Endothelial cell of umbilical vein (primary cell): ENCODE data around the gene STRN. TPM values are rescaled to one million over a fixed set of nuclear protein-coding genes. Genes with fewer than 3 reads are reported as not detected.

Experiments
- BruUV-seq: library from RNA; stranded (reverse); fragments of 400-500 nt; replicated peaks from 2 replicates; lab custom pipeline; 2021; lab: Mats Ljungman, UMichigan
- CTCF ChIA-PET: fragments of 300-600, 350-600 bp; sonication (Branson Sonifier 250); formaldehyde crosslinking; loops from one replicate; lab custom pipeline; 2021; ENCODE audit warnings: antibody characterized with exemption, inconsistent platforms; lab: Charles Lee
- POLR2A ChIA-PET: fragments of 300-600, 350-600 bp; sonication (Branson Sonifier 250); formaldehyde crosslinking; loops from one replicate; lab custom pipeline; 2021; ENCODE audit warnings: antibody characterized with exemption, inconsistent platforms; lab: Charles Lee
- DNase-seq: peaks from one replicate; pipeline ENCODE4 v3.0.0-alpha.2; 2011; ENCODE audit warnings: low read depth, low spot score
- FAIRE-seq: peaks from 2 replicates; lab custom pipeline; 2011; peaks lifted over from hg19 to GRCh38; lab: Jason Lieb, UNC
- H2AFZ ChIP-seq: 2 replicates; pipeline ENCODE4 v1.6.0; 2012; ENCODE audit warnings: low read depth, low read length, control low read depth, inconsistent platforms
- H3K27ac ChIP-seq: 2 replicates; pipeline ENCODE4 v1.5.1; 2011; ENCODE audit warnings: low read depth, mild to moderate bottlenecking, control low read depth, low read length, moderate library complexity; ENCODE audit not compliant: insufficient read depth
- H3K27me3 ChIP-seq, 2 experiments: 2 replicates each; pipeline versions ENCODE4 v1.6.0 to v1.6.1; 2011; ENCODE audit warnings: low read length in 2 of 2, mixed read lengths in 1 of 2; ENCODE audit not compliant: control insufficient read depth in 2 of 2, insufficient read depth in 2 of 2
- H3K36me3 ChIP-seq, 2 experiments: 2 replicates in 1 of 2; 3 replicates in 1 of 2; pipeline ENCODE4 v1.5.1; 2011; ENCODE audit warnings: low read length in 2 of 2, mild to moderate bottlenecking in 1 of 2, moderate library complexity in 1 of 2; ENCODE audit not compliant: control insufficient read depth in 2 of 2, insufficient read depth in 2 of 2; ENCODE audit errors: extremely low read depth in 1 of 2
- H3K4me1 ChIP-seq: 3 replicates; pipeline ENCODE4 v1.5.1; 2011; ENCODE audit warnings: mild to moderate bottlenecking, low read length; ENCODE audit not compliant: control insufficient read depth, insufficient read depth; ENCODE audit errors: extremely low read depth
- H3K4me2 ChIP-seq: 2 replicates; pipeline ENCODE4 v1.6.1; 2011; ENCODE audit warnings: low read length, control low read depth, mixed read lengths; ENCODE audit not compliant: insufficient read depth
- H3K4me3 ChIP-seq, 3 experiments: fragments of 200-600 bp in 1 of 3; sonication (generic), shearing (Covaris generic) in 1 of 3; replicated peaks in 1 of 3; 2 replicates each; pipeline ENCODE4 v1.5.1; 2011 to 2016; ENCODE audit warnings: control low read depth in 3 of 3, low read length in 3 of 3, mild to moderate bottlenecking in 2 of 3, inconsistent platforms in 1 of 3, low read depth in 1 of 3, moderate library complexity in 1 of 3; ENCODE audit not compliant: insufficient read depth in 1 of 3
- H3K79me2 ChIP-seq: 2 replicates; pipeline ENCODE4 v1.6.0; 2012; ENCODE audit warnings: low read length, inconsistent platforms; ENCODE audit not compliant: control insufficient read depth, insufficient read depth
- H3K9ac ChIP-seq: replicated peaks from 2 replicates; pipeline ENCODE3; 2011; ENCODE audit warnings: low read length, control low read depth; ENCODE audit not compliant: insufficient read depth; ENCODE audit errors: extremely low read depth
- H3K9me1 ChIP-seq: replicated peaks from 3 replicates; pipeline ENCODE4 v1.6.0; 2011; ENCODE audit warnings: mild to moderate bottlenecking, low read length; ENCODE audit not compliant: control insufficient read depth, insufficient read depth; ENCODE audit errors: extremely low read depth
- H3K9me3 ChIP-seq: replicated peaks from 2 replicates; pipeline ENCODE4 v1.5.1; 2012; ENCODE audit warnings: low read length, inconsistent platforms; ENCODE audit not compliant: control insufficient read depth, insufficient read depth
- H4K20me1 ChIP-seq: replicated peaks from 2 replicates; pipeline ENCODE3; 2011; ENCODE audit warnings: mild to moderate bottlenecking, low read length; ENCODE audit not compliant: control insufficient read depth, insufficient read depth; ENCODE audit errors: extremely low read depth
- CTCF ChIP-seq, 2 donors: IDR thresholded peaks; 1 replicate in 1 of 2; 2 replicates in 1 of 2; pipeline ENCODE4 v1.5.1; 2011; ENCODE audit warnings: low read length in 2 of 2, mild to moderate bottlenecking in 2 of 2, moderate library complexity in 2 of 2, control low read depth in 1 of 2, inconsistent platforms in 1 of 2, low read depth in 1 of 2; ENCODE audit not compliant: insufficient read depth in 1 of 2; ENCODE audit errors: extremely low read depth in 1 of 2
- EZH2 ChIP-seq: IDR thresholded peaks from 2 replicates; pipeline ENCODE4 v1.6.1; 2012; ENCODE audit warnings: borderline replicate concordance, low read depth, mild to moderate bottlenecking, moderate library complexity, low read length, inconsistent platforms; ENCODE audit not compliant: severe bottlenecking
- FOS ChIP-seq: IDR thresholded peaks from 2 replicates; pipeline ENCODE4 v1.6.1; 2011; ENCODE audit warnings: mild to moderate bottlenecking, low read length, moderate library complexity, borderline replicate concordance; ENCODE audit not compliant: insufficient read depth
- GATA2 ChIP-seq: IDR thresholded peaks from 2 replicates; pipeline ENCODE4 v1.7.0; 2011; ENCODE audit warnings: low read depth, mild to moderate bottlenecking, moderate library complexity, mixed read lengths, low read length; ENCODE audit not compliant: insufficient read length, insufficient read depth
- JUN ChIP-seq: IDR thresholded peaks from 2 replicates; pipeline ENCODE4 v1.6.1; 2011; ENCODE audit warnings: borderline replicate concordance, low read depth; ENCODE audit not compliant: insufficient read length, insufficient read depth
- MAX ChIP-seq: IDR thresholded peaks from 2 replicates; pipeline ENCODE4 v1.6.1; 2011; ENCODE audit not compliant: insufficient read depth, insufficient read length
- MYC ChIP-seq: IDR thresholded peaks from one replicate; pipeline ENCODE4 v1.6.1; 2011; ENCODE audit warnings: mild to moderate bottlenecking, low read depth, low read length
- POLR2A ChIP-seq: IDR thresholded peaks from 2 replicates; pipeline ENCODE4 v1.6.1; 2012; ENCODE audit warnings: low read depth, mild to moderate bottlenecking, control low read depth, low read length
- POLR2AphosphoS5 ChIP-seq: IDR thresholded peaks from 2 replicates; pipeline ENCODE4 v1.6.1; 2012; ENCODE audit warnings: low read depth, mild to moderate bottlenecking, control low read depth, low read length, moderate library complexity; ENCODE audit not compliant: insufficient read depth
- dilution Hi-C: fragments of 300-500 bp; cut with MboI; formaldehyde crosslinking; loops from one replicate; pipeline ENCODE4 v1.15.0; 2019; ENCODE audit warnings: low sequenced_read_pairs; ENCODE audit not compliant: extremely low pct_ligation_motif_present
- intact Hi-C: fragments of 100-400 bp; cut with micrococcal nuclease; formaldehyde crosslinking; loops from one replicate; pipeline ENCODE4 v1.10.0; 2022
- polyA plus RNA-seq, 4 experiments: library from polyadenylated mRNA; depleted of rRNA in 3 of 4; stranded (reverse) in 3 of 4; unstranded in 1 of 4; fragments of >200 nt; gene quantifications; 2 replicates each; pipeline versions ENCODE4 v1.2.1 to v1.2.3, GENCODE V29; 2011 to 2012; ENCODE audit warnings: missing spikeins in 1 of 4
- total RNA-seq: library from RNA; stranded (reverse); gene quantifications from 2 replicates; pipeline ENCODE4 v1.2.3, GENCODE V29; 2021

Gene STRN
- total and polyA plus RNA-seq, 2 donors (not counting 3 experiments of a cell fraction or from before 2014, with no cell fraction given): 6.7 to 33.4 TPM

DNA sequence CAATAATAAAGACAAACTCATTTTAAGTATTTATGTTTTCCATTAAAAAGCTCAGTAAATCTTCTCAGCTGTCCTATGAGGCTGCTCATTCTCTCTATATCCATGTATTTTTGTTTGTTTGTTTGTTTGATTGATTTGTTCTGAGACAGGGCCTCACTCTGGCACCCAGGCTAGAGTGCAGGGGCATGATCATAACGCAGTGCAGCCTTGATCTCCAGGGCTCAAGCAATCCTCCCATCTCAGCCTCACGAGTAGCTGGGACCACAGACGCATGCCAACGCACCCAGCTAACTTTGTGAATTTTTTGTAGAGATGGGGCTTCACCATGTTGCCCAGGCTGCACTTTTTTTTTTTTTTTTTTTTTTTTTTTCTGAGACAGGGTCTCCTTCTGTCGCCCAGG lies 5.6 kb downstream of the STRN start:
- no peak overlapping the region for H3K9ac ChIP-seq
- CTCF ChIA-PET: no interaction called here
- no peaks in the 10 kb centered on the region for H3K36me3 ChIP-seq
- H3K27me3 ChIP-seq: no peaks in the 10 kb centered on the region
- no peaks in the 10 kb centered on the region for H3K9me1 ChIP-seq
- no peaks in the 10 kb centered on the region for H3K9me3 ChIP-seq
- no peak overlapping the region for H2AFZ ChIP-seq
- FAIRE-seq (no peak), DNase-seq (no peak)
- no TSS peak for BruUV-seq
- H3K4me1 ChIP-seq: peaks cover 9% of the 10 kb centered on the region
- POLR2A ChIA-PET: no interaction called here
- H3K27ac ChIP-seq: no peak overlapping the region
- H4K20me1 ChIP-seq: no peaks in the 10 kb centered on the region
- no peak for TF ChIP-seq JUN
- intact Hi-C loops: no loop called here
- H3K4me3 ChIP-seq: no peak overlapping the region
- peaks cover 67% of the 10 kb centered on the region for H3K79me2 ChIP-seq
- dilution Hi-C loops: no loop called here
- no peak overlapping the region for H3K4me2 ChIP-seq

GRCh38 chr2:36960005-36960675 lies 6.2 kb downstream of the STRN start:
- no peak overlapping the region for H3K9ac ChIP-seq
- ChIA-PET CTCF (no interaction called here), POLR2A (no interaction called here)
- H3K36me3 ChIP-seq: no peaks in the 10 kb centered on the region
- dilution Hi-C loops: no loop called here
- H3K9me3 ChIP-seq: no peaks in the 10 kb centered on the region
- intact Hi-C loops: no loop called here
- H2AFZ ChIP-seq: no peak overlapping the region
- DNase-seq (no peak), FAIRE-seq (no peak)
- H3K79me2 ChIP-seq: peaks cover 67% of the 10 kb centered on the region
- H3K27ac ChIP-seq: no peak overlapping the region
- no peak overlapping the region for H3K4me3 ChIP-seq
- no peak overlapping the region for H3K4me2 ChIP-seq
- no peak for TF ChIP-seq CTCF (IDR thresholded peaks at IDR 0.05; ENCODE audit: extremely low read depth in 1 of 2, insufficient read depth in 1 of 2, low read depth in 1 of 2, low read length in 2 of 2)
- no peak for TF ChIP-seq GATA2
- TF ChIP-seq FOS: no peak
- no peak for TF ChIP-seq MYC
- no peak for TF ChIP-seq POLR2AphosphoS5
- TF ChIP-seq POLR2A: no peak
- TF ChIP-seq EZH2: no peak
- no peak for TF ChIP-seq JUN
- TF ChIP-seq MAX: no peak
- no TSS peak for BruUV-seq
- no peaks in the 10 kb centered on the region for H4K20me1 ChIP-seq
- peaks cover 7% of the 10 kb centered on the region for H3K4me1 ChIP-seq
- no peaks in the 10 kb centered on the region for H3K9me1 ChIP-seq
- no peaks in the 10 kb centered on the region for H3K27me3 ChIP-seq
